RWPE2 (cell line): ENCODE measurements around the gene CAMK2A.

Experiments used
- ATAC-seq: fragments of 200-7000 bp; cut with Tn5 transposase; 3 replicates; pipeline ENCODE4 v1.9.1; 2021; ENCODE audit warnings: low read depth
- DNase-seq: peaks from one replicate; pipeline ENCODE4 v3.0.0-alpha.2; 2020; ENCODE audit warnings: low spot score
- H3K27ac ChIP-seq: fragments of 450-650 bp; 2 replicates; pipeline ENCODE4 v1.5.1; 2017; ENCODE audit warnings: mild to moderate bottlenecking; ENCODE audit not compliant: poor library complexity, severe bottlenecking
- H3K27me3 ChIP-seq: fragments of 250-450 bp; sonication (Bioruptor Pico); 2 replicates; pipeline ENCODE4 v1.5.1; 2021; ENCODE audit warnings: mild to moderate bottlenecking, moderate library complexity; ENCODE audit not compliant: insufficient read depth, poor library complexity, severe bottlenecking
- H3K36me3 ChIP-seq: fragments of 250-450 bp; sonication (Bioruptor Pico); 2 replicates; pipeline ENCODE4 v1.5.1; 2020; ENCODE audit warnings: low read depth, mild to moderate bottlenecking, moderate library complexity
- H3K4me1 ChIP-seq: fragments of 250-450 bp; sonication (Bioruptor Pico); 2 replicates; pipeline ENCODE4 v1.5.1; 2021; ENCODE audit warnings: mild to moderate bottlenecking, moderate library complexity; ENCODE audit not compliant: insufficient read depth, poor library complexity, severe bottlenecking
- H3K4me3 ChIP-seq: fragments of 250-450 bp; sonication (Bioruptor Pico); 2 replicates; pipeline ENCODE4 v1.5.1; 2021; ENCODE audit warnings: mild to moderate bottlenecking, moderate library complexity; ENCODE audit not compliant: severe bottlenecking
- H3K9me3 ChIP-seq: fragments of 250-450 bp; sonication (Bioruptor Pico); 2 replicates; pipeline ENCODE4 v1.5.1; 2021; ENCODE audit warnings: mild to moderate bottlenecking, moderate library complexity; ENCODE audit not compliant: severe bottlenecking
- CTCF ChIP-seq: fragments of 450-650 bp; IDR thresholded peaks from one replicate; pipeline ENCODE4 v1.5.1; 2017; ENCODE audit warnings: mild to moderate bottlenecking, moderate library complexity; ENCODE audit not compliant: poor library complexity, severe bottlenecking

Gene CAMK2A

GRCh38 chr5:150293091-150293941, 3.7 kb upstream of the CAMK2A start:
- Histone ChIP-seq H3K9me3 (no peaks in the 10 kb centered on the region), H3K4me1 (peaks cover 21% of the 10 kb centered on the region), H3K4me3 (no peak overlapping the region), H3K27ac (no peak overlapping the region), H3K36me3 (no peaks in the 10 kb centered on the region), H3K27me3 (no peaks in the 10 kb centered on the region)
- ATAC-seq (no peak), DNase-seq (peak; percentile 51)
- no peak for TF ChIP-seq CTCF

GRCh38 chr5:150291388-150292385, 2.1 kb upstream of the CAMK2A start:
- Histone ChIP-seq H3K4me3 (no peak overlapping the region), H3K27me3 (no peaks in the 10 kb centered on the region), H3K4me1 (peaks cover 21% of the 10 kb centered on the region), H3K27ac (no peak overlapping the region), H3K36me3 (no peaks in the 10 kb centered on the region), H3K9me3 (no peaks in the 10 kb centered on the region)
- TF ChIP-seq CTCF, result no peak
- no peak for ATAC-seq
- DNase-seq, result peak; percentile 52

GRCh38 chr5:150288791-150289190, 782 bp downstream of the CAMK2A start:
- no peak overlapping the region for H3K27ac ChIP-seq
- no peaks in the 10 kb centered on the region for H3K27me3 ChIP-seq
- H3K4me1 ChIP-seq, result peaks cover 1% of the 10 kb centered on the region
- ATAC-seq (no peak), DNase-seq (no peak)
- H3K36me3 ChIP-seq, result no peaks in the 10 kb centered on the region
- no peak for TF ChIP-seq CTCF
- no peaks in the 10 kb centered on the region for H3K9me3 ChIP-seq
- no peak overlapping the region for H3K4me3 ChIP-seq

DNA sequence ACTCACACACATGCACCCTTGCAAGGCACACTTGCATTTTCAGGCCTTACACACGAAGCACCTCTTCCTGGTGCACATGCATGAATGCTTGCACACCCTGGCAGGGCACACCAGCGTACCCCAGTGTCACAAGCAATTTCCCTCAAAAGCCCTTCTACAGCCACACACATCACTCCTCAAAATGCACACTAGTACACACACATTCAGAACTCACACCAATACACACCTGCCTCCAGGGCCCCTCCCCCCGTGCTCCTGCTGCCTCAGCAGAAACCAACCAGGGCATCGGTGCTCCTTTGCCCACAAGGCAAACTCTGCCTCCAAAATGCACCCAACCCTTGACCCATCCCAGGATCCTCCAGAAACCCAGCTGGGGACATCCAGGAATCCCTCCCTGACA, 1.2 kb downstream of the CAMK2A start:
- Histone ChIP-seq H3K4me3 (no peak overlapping the region), H3K4me1 (peaks cover 3% of the 10 kb centered on the region), H3K36me3 (no peaks in the 10 kb centered on the region), H3K9me3 (no peaks in the 10 kb centered on the region), H3K27ac (no peak overlapping the region), H3K27me3 (no peaks in the 10 kb centered on the region)
- no peak for ATAC-seq
- TF ChIP-seq CTCF, result no peak
- DNase-seq, result no peak
